Measurements from ENCODE around the gene KRTAP10-7. TPM values are rescaled to one million over a fixed set of nuclear protein-coding genes. Genes with fewer than 3 reads are reported as not detected.
"Not testable (repeated sequence)": the region's sequence is repeated elsewhere in the genome, so short reads cannot be mapped to it uniquely, and the experiment has no call there.

Gene KRTAP10-7
- total RNA-seq, 1 donor from 2014 or later, result not detected

DNA sequence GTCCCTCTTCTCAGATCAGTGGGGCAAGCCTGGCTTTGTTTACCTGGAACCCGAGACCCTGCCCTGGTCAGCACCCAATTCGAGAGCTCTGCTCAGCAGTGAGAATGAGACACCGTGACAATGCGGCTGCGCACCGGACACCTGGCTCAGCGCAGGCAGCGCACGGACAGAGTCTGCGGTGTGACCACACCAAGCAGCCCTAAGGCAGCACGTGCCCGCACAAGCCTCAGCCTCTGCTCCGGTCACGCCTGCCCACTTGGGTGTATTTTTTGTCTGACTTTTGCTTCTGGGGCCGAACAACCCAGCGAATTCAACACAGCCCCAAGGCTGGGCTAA is 16.2 kb downstream of the KRTAP10-7 start:
- Histone ChIP-seq H3K4me3 (ENCODE audit: low read length in 3 of 3) (no peak overlapping the region), H3K36me3 (ENCODE audit: control insufficient read depth in 3 of 3, insufficient read depth in 3 of 3, low read length in 3 of 3) (no peaks in the 10 kb centered on the region), H3K4me1 (ENCODE audit: control insufficient read depth in 3 of 3, insufficient read depth in 3 of 3, low read length in 3 of 3) (no peaks in the 10 kb centered on the region), H3K9ac (ENCODE audit: low read depth in 1 of 3, low read length in 3 of 3) (no peak overlapping the region), H3K9me3 (ENCODE audit: control insufficient read depth in 3 of 3, low read length in 3 of 3) (peaks cover 0 to 4% (median 4%) of the 10 kb centered on the region in 3 donors), H3K27ac (ENCODE audit: low read depth, low read length) (no peak overlapping the region), H3K27me3 (ENCODE audit: control insufficient read depth in 3 of 3, insufficient read depth in 3 of 3, low read length in 3 of 3) (peaks cover 34 to 46% (median 41%) of the 10 kb centered on the region in 3 donors)

- H3K9ac ChIP-seq (ENCODE audit: low read depth in 1 of 3, low read length in 3 of 3), result no peak overlapping the region
- no peaks in the 10 kb centered on the region for H3K9me3 ChIP-seq (ENCODE audit: control insufficient read depth in 3 of 3, low read length in 3 of 3)
- H3K4me3 ChIP-seq (ENCODE audit: low read length in 3 of 3), result no peak overlapping the region
- H3K27me3 ChIP-seq (ENCODE audit: control insufficient read depth in 3 of 3, insufficient read depth in 3 of 3, low read length in 3 of 3), result peaks cover 32 to 42% (median 36%) of the 10 kb centered on the region in 3 donors
- no peaks in the 10 kb centered on the region for H3K4me1 ChIP-seq (ENCODE audit: control insufficient read depth in 3 of 3, insufficient read depth in 3 of 3, low read length in 3 of 3)
- H3K36me3 ChIP-seq (ENCODE audit: control insufficient read depth in 3 of 3, insufficient read depth in 3 of 3, low read length in 3 of 3), result no peaks in the 10 kb centered on the region
- H3K27ac ChIP-seq (ENCODE audit: low read depth, low read length), result no peak overlapping the region
These were observed 16.7 kb downstream of the KRTAP10-7 start for GRCh38 chr21:44617071-44617501.

- Histone ChIP-seq H3K4me3 (ENCODE audit: low read length in 3 of 3) (no peak overlapping the region), H3K27me3 (ENCODE audit: control insufficient read depth in 3 of 3, insufficient read depth in 3 of 3, low read length in 3 of 3) (peaks cover 22 to 33% (median 29%) of the 10 kb centered on the region in 3 donors), H3K27ac (ENCODE audit: low read depth, low read length) (no peak overlapping the region), H3K9me3 (ENCODE audit: control insufficient read depth in 3 of 3, low read length in 3 of 3) (peaks cover 0 to 2% (median 0%) of the 10 kb centered on the region in 3 donors), H3K9ac (ENCODE audit: low read depth in 1 of 3, low read length in 3 of 3) (no peak overlapping the region), H3K4me1 (ENCODE audit: control insufficient read depth in 3 of 3, insufficient read depth in 3 of 3, low read length in 3 of 3) (no peaks in the 10 kb centered on the region), H3K36me3 (ENCODE audit: control insufficient read depth in 3 of 3, insufficient read depth in 3 of 3, low read length in 3 of 3) (no peaks in the 10 kb centered on the region)
These were observed 18.1 kb downstream of the KRTAP10-7 start for GRCh38 chr21:44618504-44618903.

DNA sequence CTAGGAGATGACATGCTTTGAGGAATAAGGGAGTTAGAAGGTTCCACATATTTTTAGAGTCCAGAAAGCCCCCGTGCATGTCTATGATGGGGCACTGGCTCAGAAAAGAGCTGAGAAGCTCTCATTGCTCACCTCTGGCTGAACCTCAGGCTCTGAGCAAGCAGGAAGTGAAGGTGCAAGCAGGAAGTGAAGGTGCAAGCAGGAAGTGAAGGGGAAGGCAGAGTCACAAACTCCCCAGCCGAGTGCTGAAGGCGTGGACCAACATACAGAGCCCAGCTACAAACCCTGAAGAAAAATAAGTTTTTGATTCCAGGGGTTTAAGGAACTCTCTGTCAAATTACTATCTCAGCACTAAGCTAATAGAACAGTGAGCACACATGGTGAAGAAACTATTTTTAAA is 18.5 kb downstream of the KRTAP10-7 start:
- Histone ChIP-seq H3K4me1 (ENCODE audit: control insufficient read depth in 3 of 3, insufficient read depth in 3 of 3, low read length in 3 of 3) (no peaks in the 10 kb centered on the region), H3K27ac (ENCODE audit: low read depth, low read length) (no peak overlapping the region)

DNA sequence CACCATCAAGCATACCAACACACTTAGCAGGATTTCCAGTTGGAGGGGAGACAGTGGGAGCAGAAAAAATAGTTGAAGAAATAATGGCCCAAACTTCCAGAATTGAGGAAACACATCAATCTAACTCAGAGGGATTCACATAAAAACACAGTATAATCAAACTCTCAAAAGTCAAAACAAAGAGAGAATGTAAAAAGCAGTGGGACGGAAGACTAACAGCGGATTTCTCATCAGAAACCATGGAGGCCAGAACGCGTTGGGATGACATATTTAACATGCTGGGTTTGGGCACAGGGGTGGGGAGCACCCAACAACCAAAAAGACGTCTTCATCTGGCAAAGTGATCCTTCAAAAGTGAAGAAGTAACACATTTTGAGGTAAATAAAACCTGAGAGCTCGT is 19.5 kb downstream of the KRTAP10-7 start:
- no peak overlapping the region for H3K27ac ChIP-seq (ENCODE audit: low read depth, low read length)
- no peaks in the 10 kb centered on the region for H3K4me1 ChIP-seq (ENCODE audit: control insufficient read depth in 3 of 3, insufficient read depth in 3 of 3, low read length in 3 of 3)
- H3K27me3 ChIP-seq (ENCODE audit: control insufficient read depth in 3 of 3, insufficient read depth in 3 of 3, low read length in 3 of 3), result peaks cover 14 to 21% (median 17%) of the 10 kb centered on the region in 3 donors
- H3K9me3 ChIP-seq (ENCODE audit: control insufficient read depth in 3 of 3, low read length in 3 of 3), result peaks cover 0 to 7% (median 0%) of the 10 kb centered on the region in 3 donors
- H3K9ac ChIP-seq (ENCODE audit: low read depth in 1 of 3, low read length in 3 of 3), result no peak overlapping the region
- no peak overlapping the region for H3K4me3 ChIP-seq (ENCODE audit: low read length in 3 of 3)
- H3K36me3 ChIP-seq (ENCODE audit: control insufficient read depth in 3 of 3, insufficient read depth in 3 of 3, low read length in 3 of 3), result no peaks in the 10 kb centered on the region

More for the DNA sequence above, 18.5 kb downstream of the KRTAP10-7 start:
- Histone ChIP-seq H3K9me3 (ENCODE audit: control insufficient read depth in 3 of 3, low read length in 3 of 3) (peaks cover 0 to 3% (median 0%) of the 10 kb centered on the region in 3 donors), H3K36me3 (ENCODE audit: control insufficient read depth in 3 of 3, insufficient read depth in 3 of 3, low read length in 3 of 3) (no peaks in the 10 kb centered on the region), H3K27me3 (ENCODE audit: control insufficient read depth in 3 of 3, insufficient read depth in 3 of 3, low read length in 3 of 3) (peaks cover 21 to 30% (median 27%) of the 10 kb centered on the region in 3 donors), H3K4me3 (ENCODE audit: low read length in 3 of 3) (no peak overlapping the region), H3K9ac (ENCODE audit: low read depth in 1 of 3, low read length in 3 of 3) (no peak overlapping the region)

- no peaks in the 10 kb centered on the region for H3K4me1 ChIP-seq (ENCODE audit: control insufficient read depth in 3 of 3, insufficient read depth in 3 of 3, low read length in 3 of 3)
- no peaks in the 10 kb centered on the region for H3K36me3 ChIP-seq (ENCODE audit: control insufficient read depth in 3 of 3, insufficient read depth in 3 of 3, low read length in 3 of 3)
- H3K4me3 ChIP-seq (ENCODE audit: low read length in 3 of 3), result no peak overlapping the region
- H3K9me3 ChIP-seq (ENCODE audit: control insufficient read depth in 3 of 3, low read length in 3 of 3), result peaks cover 0 to 7% (median 0%) of the 10 kb centered on the region in 3 donors
- peaks cover 8 to 17% (median 12%) of the 10 kb centered on the region in 3 donors for H3K27me3 ChIP-seq (ENCODE audit: control insufficient read depth in 3 of 3, insufficient read depth in 3 of 3, low read length in 3 of 3)
- no peak overlapping the region for H3K9ac ChIP-seq (ENCODE audit: low read depth in 1 of 3, low read length in 3 of 3)
- H3K27ac ChIP-seq (ENCODE audit: low read depth, low read length), result no peak overlapping the region
These were observed 23.2 kb downstream of the KRTAP10-7 start for GRCh38 chr21:44623575-44623974.

GRCh38 chr21:44625756-44626155 is 25.4 kb downstream of the KRTAP10-7 start:
- Histone ChIP-seq H3K36me3 (ENCODE audit: control insufficient read depth in 3 of 3, insufficient read depth in 3 of 3, low read length in 3 of 3) (no peaks in the 10 kb centered on the region), H3K9ac (ENCODE audit: low read depth in 1 of 3, low read length in 3 of 3) (no peak overlapping the region), H3K9me3 (ENCODE audit: control insufficient read depth in 3 of 3, low read length in 3 of 3) (peaks cover 0 to 8% (median 0%) of the 10 kb centered on the region in 3 donors), H3K27me3 (ENCODE audit: control insufficient read depth in 3 of 3, insufficient read depth in 3 of 3, low read length in 3 of 3) (peaks cover 8 to 31% (median 23%) of the 10 kb centered on the region in 3 donors), H3K4me1 (ENCODE audit: control insufficient read depth in 3 of 3, insufficient read depth in 3 of 3, low read length in 3 of 3) (no peaks in the 10 kb centered on the region), H3K4me3 (ENCODE audit: low read length in 3 of 3) (no peak overlapping the region), H3K27ac (ENCODE audit: low read depth, low read length) (no peak overlapping the region)

DNA sequence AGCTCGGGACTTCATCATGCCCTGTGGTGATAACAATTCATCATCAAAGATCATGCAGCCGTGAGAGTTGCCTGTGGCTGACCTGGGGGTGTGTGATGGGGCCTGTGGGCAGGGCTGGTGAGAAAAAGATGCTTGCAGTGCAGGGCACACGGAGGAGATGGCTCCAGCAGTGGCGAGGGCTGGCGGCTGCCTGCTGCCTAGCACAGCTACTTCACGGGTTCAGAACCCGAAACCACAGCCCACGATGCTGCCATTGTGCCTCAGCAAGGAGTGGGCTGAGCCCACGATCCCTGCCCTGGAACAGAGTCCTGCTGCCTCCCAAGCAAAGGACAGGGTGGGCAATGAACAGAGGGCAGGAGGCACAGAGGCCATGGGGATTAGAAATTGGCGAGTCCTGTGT is 25.9 kb downstream of the KRTAP10-7 start:
- Histone ChIP-seq H3K27ac (ENCODE audit: low read depth, low read length) (no peak overlapping the region), H3K27me3 (ENCODE audit: control insufficient read depth in 3 of 3, insufficient read depth in 3 of 3, low read length in 3 of 3) (peaks cover 8 to 31% (median 23%) of the 10 kb centered on the region in 3 donors), H3K9ac (ENCODE audit: low read depth in 1 of 3, low read length in 3 of 3) (no peak overlapping the region), H3K36me3 (ENCODE audit: control insufficient read depth in 3 of 3, insufficient read depth in 3 of 3, low read length in 3 of 3) (no peaks in the 10 kb centered on the region), H3K4me3 (ENCODE audit: low read length in 3 of 3) (no peak overlapping the region), H3K9me3 (ENCODE audit: control insufficient read depth in 3 of 3, low read length in 3 of 3) (peaks cover 0 to 13% (median 0%) of the 10 kb centered on the region in 3 donors), H3K4me1 (ENCODE audit: control insufficient read depth in 3 of 3, insufficient read depth in 3 of 3, low read length in 3 of 3) (no peaks in the 10 kb centered on the region)

DNA sequence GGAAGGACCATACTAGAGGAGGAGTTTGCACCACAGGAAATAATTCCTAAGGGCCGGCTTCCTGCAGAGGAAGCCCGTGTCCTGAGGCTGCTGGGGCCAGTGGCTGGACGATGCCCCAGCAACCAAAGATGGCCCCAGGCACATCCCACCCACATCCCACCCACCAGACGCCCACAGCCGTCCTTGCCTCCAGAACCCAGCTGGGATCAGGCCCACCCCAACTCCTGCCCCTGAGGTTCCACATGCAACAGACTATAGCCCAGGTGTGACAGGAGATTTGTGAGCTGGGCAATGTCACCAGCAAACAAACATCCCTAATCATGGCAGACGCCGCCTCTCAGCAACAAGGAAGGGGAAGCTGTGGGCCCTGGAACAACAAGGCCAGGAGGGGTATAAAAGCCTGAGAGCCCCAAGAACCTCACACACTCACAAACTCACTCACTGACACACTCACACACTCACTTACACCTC is 26.3 kb downstream of the KRTAP10-7 start, which contains the start of gene KRTAP10-9:
Gene KRTAP10-9 (plus strand): TSS at position 421 of the 471 bp plus-strand sequence. CDS start 79 bp downstream, outside the sequence.
- H3K4me3 ChIP-seq (ENCODE audit: low read length in 3 of 3), result no peak within 1 kb of the TSS
- no peak within 1 kb of the TSS for H3K9ac ChIP-seq (ENCODE audit: low read depth in 1 of 3, low read length in 3 of 3)
- peaks cover 0 to 15% (median 1%) of the 10 kb centered on the region in 3 donors for H3K9me3 ChIP-seq (ENCODE audit: control insufficient read depth in 3 of 3, low read length in 3 of 3)
- H3K4me1 ChIP-seq (ENCODE audit: control insufficient read depth in 3 of 3, insufficient read depth in 3 of 3, low read length in 3 of 3), result no peaks in the 10 kb centered on the region
- H3K27me3 ChIP-seq (ENCODE audit: control insufficient read depth in 3 of 3, insufficient read depth in 3 of 3, low read length in 3 of 3), result peaks cover 8 to 31% (median 23%) of the 10 kb centered on the region in 3 donors
- no peaks in the 10 kb centered on the region for H3K36me3 ChIP-seq (ENCODE audit: control insufficient read depth in 3 of 3, insufficient read depth in 3 of 3, low read length in 3 of 3)
- no peak within 1 kb of the TSS for H3K27ac ChIP-seq (ENCODE audit: low read depth, low read length)

GRCh38 chr21:44627181-44627822 is 26.9 kb downstream of the KRTAP10-7 start:
- H3K36me3 ChIP-seq (ENCODE audit: control insufficient read depth in 3 of 3, insufficient read depth in 3 of 3, low read length in 3 of 3); H3K9ac ChIP-seq (ENCODE audit: low read depth in 1 of 3, low read length in 3 of 3); H3K4me1 ChIP-seq (ENCODE audit: control insufficient read depth in 3 of 3, insufficient read depth in 3 of 3, low read length in 3 of 3); H3K4me3 ChIP-seq (ENCODE audit: low read length in 3 of 3); H3K27ac ChIP-seq (ENCODE audit: low read depth, low read length): not testable (repeated sequence)
- Histone ChIP-seq H3K27me3 (ENCODE audit: control insufficient read depth in 3 of 3, insufficient read depth in 3 of 3, low read length in 3 of 3) (peaks cover 8 to 31% (median 23%) of the 10 kb centered on the region in 3 donors), H3K9me3 (ENCODE audit: control insufficient read depth in 3 of 3, low read length in 3 of 3) (peaks cover 0 to 16% (median 2%) of the 10 kb centered on the region in 3 donors)

Data from skeletal muscle tissue (tissue), 4 donors.